Left ventricle myocardium inferior (tissue), 1 donor: ENCODE results near the gene RUNX2. TPM values are rescaled to one million over a fixed set of nuclear protein-coding genes. Genes with fewer than 3 reads are reported as not detected.
"Not testable (repeated sequence)": the region's sequence is repeated elsewhere in the genome, so short reads cannot be mapped to it uniquely, and the experiment has no call there.

Experiments
- DNase-seq: peaks from one replicate; pipeline ENCODE4 v3.0.0-alpha.2; 2020
- H3K27ac ChIP-seq: fragments of 200-600 bp; replicated peaks from 2 replicates; pipeline ENCODE4 v1.8.0; 2021
- H3K27me3 ChIP-seq: fragments of 200-600 bp; 2 replicates; pipeline ENCODE4 v1.8.0; 2021; ENCODE audit warnings: low read depth
- H3K36me3 ChIP-seq: fragments of 200-600 bp; 2 replicates; pipeline ENCODE4 v1.8.0; 2021
- H3K4me1 ChIP-seq: fragments of 200-600 bp; 2 replicates; pipeline ENCODE4 v1.8.0; 2021
- H3K4me3 ChIP-seq: fragments of 200-600 bp; 2 replicates; pipeline ENCODE4 v1.8.0; 2021; ENCODE audit warnings: mild to moderate bottlenecking, moderate library complexity
- H3K9me3 ChIP-seq: fragments of 200-600 bp; replicated peaks from 2 replicates; pipeline ENCODE4 v1.8.0; 2021
- intact Hi-C: fragments of 100-400 bp; cut with micrococcal nuclease; formaldehyde crosslinking; loops from one replicate; pipeline ENCODE4 v1.11.0; 2022
- total RNA-seq: library from RNA; stranded (reverse); fragmentation: NEBNext Ultra II Directional; extraction: Animal tissue kit (Norgen Biotek cat#: 25700); gene quantifications from one replicate; pipeline ENCODE4 v1.2.1, GENCODE V29; 2021
- TF ChIP-seq, protein P1 (sequence below): fragments of 200-600 bp; IDR thresholded peaks from 2 replicates; pipeline ENCODE4 v1.8.0; 2021; ENCODE audit warnings: antibody characterized with exemption, mild to moderate bottlenecking, borderline replicate concordance
- donor health status: DM: no; HTN: yes; CAD: no; lungs with severe emphysema.

RUNX2 gene
- total RNA-seq, 1 donor from 2014 or later = 0.38 TPM

DNA sequence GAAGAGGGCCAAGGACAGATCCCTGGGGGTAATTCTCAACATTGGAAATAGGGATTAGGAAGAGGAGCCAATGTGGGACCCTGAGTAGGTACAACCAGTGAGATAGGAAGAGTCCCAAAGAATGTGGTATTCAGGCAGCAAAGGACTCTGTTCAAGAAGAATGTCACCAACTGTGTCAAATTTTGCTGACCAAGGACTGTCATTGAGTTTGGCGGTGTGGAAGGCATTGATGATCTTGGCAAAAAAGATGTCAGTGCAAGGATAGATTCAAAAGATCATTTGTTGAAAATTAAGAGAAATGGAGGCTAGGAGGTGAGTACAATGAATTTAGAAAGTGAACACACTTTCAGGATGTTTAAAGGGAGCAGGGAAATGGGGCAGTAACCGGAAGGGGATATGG, 132.0 kb downstream of the RUNX2 start:
- TF ChIP-seq, protein P1, sequence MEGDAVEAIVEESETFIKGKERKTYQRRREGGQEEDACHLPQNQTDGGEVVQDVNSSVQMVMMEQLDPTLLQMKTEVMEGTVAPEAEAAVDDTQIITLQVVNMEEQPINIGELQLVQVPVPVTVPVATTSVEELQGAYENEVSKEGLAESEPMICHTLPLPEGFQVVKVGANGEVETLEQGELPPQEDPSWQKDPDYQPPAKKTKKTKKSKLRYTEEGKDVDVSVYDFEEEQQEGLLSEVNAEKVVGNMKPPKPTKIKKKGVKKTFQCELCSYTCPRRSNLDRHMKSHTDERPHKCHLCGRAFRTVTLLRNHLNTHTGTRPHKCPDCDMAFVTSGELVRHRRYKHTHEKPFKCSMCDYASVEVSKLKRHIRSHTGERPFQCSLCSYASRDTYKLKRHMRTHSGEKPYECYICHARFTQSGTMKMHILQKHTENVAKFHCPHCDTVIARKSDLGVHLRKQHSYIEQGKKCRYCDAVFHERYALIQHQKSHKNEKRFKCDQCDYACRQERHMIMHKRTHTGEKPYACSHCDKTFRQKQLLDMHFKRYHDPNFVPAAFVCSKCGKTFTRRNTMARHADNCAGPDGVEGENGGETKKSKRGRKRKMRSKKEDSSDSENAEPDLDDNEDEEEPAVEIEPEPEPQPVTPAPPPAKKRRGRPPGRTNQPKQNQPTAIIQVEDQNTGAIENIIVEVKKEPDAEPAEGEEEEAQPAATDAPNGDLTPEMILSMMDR = no peak
- Histone ChIP-seq H3K27me3 (no peaks in the 10 kb centered on the region), H3K4me1 (no peaks in the 10 kb centered on the region), H3K4me3 (no peak overlapping the region), H3K27ac (no peak overlapping the region), H3K9me3 (peaks cover 3% of the 10 kb centered on the region), H3K36me3 (no peaks in the 10 kb centered on the region)
- intact Hi-C loops = no loop called here
- no peak for DNase-seq

- intact Hi-C loops = no loop called here
- TF ChIP-seq, protein P1 = no peak
- no peak overlapping the region for H3K27ac ChIP-seq
- H3K4me1 ChIP-seq = no peaks in the 10 kb centered on the region
- H3K27me3 ChIP-seq = no peaks in the 10 kb centered on the region
- H3K9me3 ChIP-seq = peaks cover under 1% of the 10 kb centered on the region
- no peak overlapping the region for H3K4me3 ChIP-seq
- no peak for DNase-seq
- no peaks in the 10 kb centered on the region for H3K36me3 ChIP-seq
These were observed 133.4 kb downstream of the RUNX2 start for GRCh38 chr6:45461486-45461885.

DNA sequence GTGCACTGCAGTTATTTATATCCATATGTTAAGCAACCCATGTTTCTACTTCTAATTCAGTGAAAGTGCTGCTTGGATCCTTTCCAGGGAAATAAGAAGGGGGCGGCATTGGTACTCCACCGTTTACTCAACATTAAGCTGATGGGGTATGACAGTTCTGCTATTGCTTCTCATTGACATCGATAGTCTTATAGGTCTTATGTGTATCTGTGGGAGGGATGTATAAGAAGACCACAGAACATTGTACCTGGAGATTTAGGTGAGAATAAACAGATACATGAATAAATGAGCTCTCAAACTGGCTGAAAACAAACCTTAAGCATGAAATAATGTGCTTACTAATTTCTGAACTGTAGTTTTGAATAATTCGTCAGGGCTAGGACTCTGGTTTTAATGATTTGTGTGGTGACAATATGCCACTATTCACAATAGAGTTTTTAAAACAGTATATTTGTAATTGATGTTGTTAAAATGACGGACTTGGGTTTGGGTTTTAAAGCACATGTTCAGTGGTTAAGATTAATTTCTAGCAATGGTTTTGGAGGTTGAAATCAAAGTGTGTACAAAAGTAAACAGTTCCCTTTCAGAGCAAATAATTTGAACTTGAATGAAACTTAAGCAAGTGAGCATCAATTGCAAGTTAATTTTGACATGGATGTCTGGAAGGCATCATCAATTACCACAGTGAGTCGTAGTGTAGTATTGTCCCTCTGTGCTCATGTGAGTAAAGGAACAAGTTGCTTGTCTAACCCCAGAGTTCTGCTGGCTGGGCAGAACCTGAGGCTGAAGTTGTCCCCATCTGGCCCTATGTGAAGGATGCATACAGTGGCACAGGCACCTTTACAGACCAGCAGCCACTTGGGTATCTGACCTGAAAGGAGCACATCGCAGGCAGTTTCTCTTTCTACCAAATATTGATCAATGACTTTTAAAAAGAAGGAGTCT, 134.3 kb downstream of the RUNX2 start:
- H3K27me3 ChIP-seq = no peaks in the 10 kb centered on the region
- no peak for DNase-seq

GRCh38 chr6:45464685-45465084, 136.6 kb downstream of the RUNX2 start:
- H3K4me3 ChIP-seq = no peak overlapping the region

More for the DNA sequence above, 134.3 kb downstream of the RUNX2 start:
- TF ChIP-seq, protein P1 = no peak
- Histone ChIP-seq H3K4me1 (no peaks in the 10 kb centered on the region), H3K4me3 (no peak overlapping the region), H3K36me3 (no peaks in the 10 kb centered on the region), H3K9me3 (no peaks in the 10 kb centered on the region), H3K27ac (no peak overlapping the region)
- intact Hi-C loops = no loop called here

DNA sequence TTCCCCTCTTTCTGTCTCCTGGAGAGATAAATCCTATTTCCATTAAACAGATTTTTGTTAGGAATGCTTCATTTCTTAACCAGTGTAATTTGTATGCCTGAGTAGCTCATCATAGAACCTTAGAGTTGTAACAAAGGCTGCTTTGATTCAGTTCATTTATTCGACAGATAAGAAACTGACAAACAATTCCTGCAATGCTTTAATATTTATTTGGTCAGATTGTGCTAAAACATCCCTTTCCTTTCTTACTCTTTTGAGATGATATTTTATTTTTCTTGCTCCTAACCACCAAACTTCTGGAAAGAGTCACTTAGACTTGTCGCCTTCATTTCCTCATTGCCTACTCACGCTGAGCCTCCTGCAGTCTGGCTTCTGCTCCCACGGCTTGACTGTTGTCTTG, 138.6 kb downstream of the RUNX2 start:
- DNase-seq = no peak
- H3K4me3 ChIP-seq = no peak overlapping the region
- no peak overlapping the region for H3K27ac ChIP-seq
- H3K4me1 ChIP-seq = no peaks in the 10 kb centered on the region
- H3K9me3 ChIP-seq = no peaks in the 10 kb centered on the region
- intact Hi-C loops = no loop called here
- no peaks in the 10 kb centered on the region for H3K36me3 ChIP-seq
- TF ChIP-seq, protein P1 = no peak
- no peaks in the 10 kb centered on the region for H3K27me3 ChIP-seq

More at GRCh38 chr6:45464685-45465084, 136.6 kb downstream of the RUNX2 start:
- H3K27ac ChIP-seq = no peak overlapping the region
- TF ChIP-seq, protein P1 = no peak
- no peaks in the 10 kb centered on the region for H3K27me3 ChIP-seq
- no peak for DNase-seq
- intact Hi-C loops = no loop called here
- H3K4me1 ChIP-seq = no peaks in the 10 kb centered on the region
- no peaks in the 10 kb centered on the region for H3K36me3 ChIP-seq
- H3K9me3 ChIP-seq = no peaks in the 10 kb centered on the region

GRCh38 chr6:45467417-45467816, 139.3 kb downstream of the RUNX2 start:
- H3K27me3 ChIP-seq, H3K9me3 ChIP-seq, intact Hi-C loops, H3K4me1 ChIP-seq, DNase-seq, H3K27ac ChIP-seq, H3K36me3 ChIP-seq, H3K4me3 ChIP-seq: not testable (repeated sequence)
